SJCRH30 (cell line): ENCODE results near the gene SYF2. TPM values are rescaled to one million over a fixed set of nuclear protein-coding genes. Genes with fewer than 3 reads are reported as not detected.
A peak's percentile ranks its signal among the peaks of the same experiment; 100 is the strongest.

Experiments
- DNase-seq, 2 experiments: peaks; one replicate each; pipeline ENCODE4 v3.0.0-alpha.2; 2015 to 2020
- H3K27ac ChIP-seq: fragments of 250-450 bp; sonication (Bioruptor Pico); 2 replicates; pipeline ENCODE4 v1.5.1; 2020; ENCODE audit warnings: mild to moderate bottlenecking, moderate library complexity
- H3K27me3 ChIP-seq: fragments of 250-450 bp; sonication (Bioruptor Pico); 2 replicates; pipeline ENCODE4 v1.5.1; 2020; ENCODE audit warnings: mild to moderate bottlenecking, moderate library complexity
- H3K36me3 ChIP-seq: fragments of 250-450 bp; sonication (Bioruptor Pico); 2 replicates; pipeline ENCODE4 v1.5.1; 2020; ENCODE audit warnings: mild to moderate bottlenecking, moderate library complexity
- H3K4me1 ChIP-seq: fragments of 250-450 bp; sonication (Bioruptor Pico); 2 replicates; pipeline ENCODE4 v1.5.1; 2020; ENCODE audit warnings: mild to moderate bottlenecking, moderate library complexity
- H3K4me3 ChIP-seq: fragments of 250-450 bp; sonication (Bioruptor Pico); 2 replicates; pipeline ENCODE4 v1.5.1; 2020; ENCODE audit warnings: mild to moderate bottlenecking, moderate library complexity
- H3K9me3 ChIP-seq: fragments of 250-450 bp; sonication (Bioruptor Pico); replicated peaks from 2 replicates; pipeline ENCODE4 v1.5.1; 2020; ENCODE audit warnings: mild to moderate bottlenecking, moderate library complexity
- total RNA-seq: library from RNA; depleted of rRNA; stranded (reverse); fragments of >200 nt; shearing (Covaris generic); gene quantifications from 2 replicates; pipeline ENCODE4 v1.2.3, GENCODE V29; 2014

Gene SYF2
- total RNA-seq, 1 experiment from 2014 or later: 39.3 TPM

GRCh38 chr1:25205786-25206185 lies 26.5 kb downstream of the SYF2 start:
- Histone ChIP-seq H3K27ac (no peak overlapping the region), H3K4me1 (peaks cover 3% of the 10 kb centered on the region; the same call in 1 of the 2 replicates), H3K27me3 (0 out of 2 replicates have a peak, but pooled peaks cover 8% of the 10 kb centered on the region), H3K9me3 (no peaks in the 10 kb centered on the region), H3K36me3 (no peaks in the 10 kb centered on the region), H3K4me3 (no peak overlapping the region)
- DNase-seq: no peak

GRCh38 chr1:25204797-25205480 lies 27.4 kb downstream of the SYF2 start:
- H3K27ac ChIP-seq: no peak overlapping the region
- no peaks in the 10 kb centered on the region for H3K36me3 ChIP-seq
- no peaks in the 10 kb centered on the region for H3K9me3 ChIP-seq
- DNase-seq: peak in 1 of 2 experiments; percentile 76
- H3K27me3 ChIP-seq: 0 out of 2 replicates have a peak, but pooled peaks cover 12% of the 10 kb centered on the region
- no peaks in the 10 kb centered on the region for H3K4me1 ChIP-seq
- no peak overlapping the region for H3K4me3 ChIP-seq

- no peak for DNase-seq
- no peak overlapping the region for H3K4me3 ChIP-seq
- no peaks in the 10 kb centered on the region for H3K9me3 ChIP-seq
- H3K4me1 ChIP-seq: peaks cover 13% of the 10 kb centered on the region
- H3K27ac ChIP-seq: no peak overlapping the region
- H3K27me3 ChIP-seq: 0 out of 2 replicates have a peak, but pooled peaks cover 8% of the 10 kb centered on the region
- no peaks in the 10 kb centered on the region for H3K36me3 ChIP-seq
Measured at GRCh38 chr1:25201006-25201405, 31.3 kb downstream of the SYF2 start.

- Histone ChIP-seq H3K9me3 (no peaks in the 10 kb centered on the region), H3K4me1 (peaks cover 13% of the 10 kb centered on the region), H3K27ac (no peak overlapping the region), H3K36me3 (no peaks in the 10 kb centered on the region), H3K4me3 (no peak overlapping the region), H3K27me3 (0 out of 2 replicates have a peak, but pooled peaks cover 8% of the 10 kb centered on the region)
- peak in 1 of 2 experiments; percentile 47 for DNase-seq
Measured at GRCh38 chr1:25199819-25200620, 32.3 kb downstream of the SYF2 start.

DNA sequence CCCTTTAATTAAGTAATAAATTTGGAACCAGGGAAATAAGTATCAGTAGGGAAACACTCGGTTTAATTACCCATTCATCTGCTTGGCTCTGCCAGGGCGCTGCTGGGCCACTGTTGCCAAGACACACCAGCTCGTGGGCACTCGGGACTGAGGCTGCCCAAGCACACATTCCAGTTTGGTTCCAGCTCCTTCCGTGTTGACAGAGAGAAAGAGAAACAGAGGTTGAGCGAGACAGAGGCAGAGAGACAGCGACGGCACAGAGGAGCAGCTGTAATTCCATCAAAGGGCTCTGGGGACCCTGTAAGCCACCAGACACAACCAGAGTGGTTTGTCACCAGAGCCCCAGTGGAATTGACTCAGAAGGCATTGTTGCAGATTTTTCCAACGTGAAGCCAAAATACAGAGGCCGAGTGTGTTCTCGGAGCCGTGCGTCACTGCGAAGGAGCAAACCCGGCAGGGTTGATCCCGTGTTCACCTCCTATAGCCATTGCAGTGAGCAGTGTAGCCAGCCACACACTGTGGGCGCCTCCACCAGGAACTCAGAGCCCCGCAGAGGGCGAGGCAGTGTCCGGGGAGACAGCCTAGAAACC lies 33.5 kb downstream of the SYF2 start:
- DNase-seq: peak; percentile 45 to 64
- Histone ChIP-seq H3K4me1 (peaks cover 13% of the 10 kb centered on the region), H3K9me3 (no peaks in the 10 kb centered on the region), H3K36me3 (no peaks in the 10 kb centered on the region), H3K27me3 (0 out of 2 replicates have a peak, but pooled peaks cover 8% of the 10 kb centered on the region), H3K4me3 (no peak overlapping the region), H3K27ac (no peak overlapping the region)

- Histone ChIP-seq H3K27me3 (peaks cover 8% of the 10 kb centered on the region; the same call in 1 of the 2 replicates), H3K36me3 (no peaks in the 10 kb centered on the region), H3K4me3 (no peak overlapping the region), H3K4me1 (peaks cover 13% of the 10 kb centered on the region), H3K9me3 (no peaks in the 10 kb centered on the region), H3K27ac (no peak overlapping the region)
- peak in 1 of 2 experiments; percentile 35 for DNase-seq
Measured at GRCh38 chr1:25197982-25198662, 34.2 kb downstream of the SYF2 start.

DNA sequence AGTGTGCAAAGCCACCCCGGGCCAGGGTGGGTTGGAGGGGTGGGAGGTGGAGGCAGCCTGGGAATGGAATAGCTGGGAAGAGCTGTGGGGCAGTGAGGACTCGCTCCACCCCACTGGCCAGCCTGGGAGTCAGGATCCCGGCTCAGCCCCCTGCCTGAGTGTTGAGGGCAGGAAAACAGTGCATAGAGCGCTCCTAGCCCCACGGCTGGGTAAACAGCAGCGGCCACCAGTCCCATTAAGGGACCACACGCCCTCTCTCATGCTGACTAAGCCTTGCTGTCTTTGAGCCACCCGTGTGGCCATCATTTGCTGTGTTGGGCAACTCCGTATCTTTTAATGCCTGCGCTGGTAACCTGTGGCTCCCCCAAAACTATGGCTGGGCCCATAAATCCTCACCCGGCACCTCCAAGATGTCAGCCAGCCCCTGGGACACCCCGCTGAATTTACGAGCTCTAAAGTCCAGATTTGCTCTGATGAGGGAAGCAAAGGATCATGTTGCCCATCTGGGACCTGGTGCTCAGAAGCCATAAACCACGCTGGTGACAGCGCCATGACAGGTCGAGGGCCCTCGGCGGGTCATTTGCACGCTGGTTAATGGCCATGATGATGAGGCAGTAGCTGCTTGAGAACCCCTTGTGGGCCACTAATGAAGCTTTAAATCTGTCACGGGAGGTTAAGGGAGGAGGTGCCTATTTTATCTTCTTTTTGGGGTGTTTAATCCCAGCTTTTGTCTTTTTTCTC lies 34.9 kb downstream of the SYF2 start:
- no peaks in the 10 kb centered on the region for H3K9me3 ChIP-seq
- H3K4me1 ChIP-seq: peaks cover 13% of the 10 kb centered on the region
- no peaks in the 10 kb centered on the region for H3K36me3 ChIP-seq
- DNase-seq: peak in 1 of 2 experiments; percentile 19
- H3K4me3 ChIP-seq: no peak overlapping the region
- H3K27me3 ChIP-seq: peaks cover 8% of the 10 kb centered on the region; the same call in 1 of the 2 replicates
- H3K27ac ChIP-seq: no peak overlapping the region

- H3K4me3 ChIP-seq: no peak overlapping the region
- H3K27ac ChIP-seq: no peak overlapping the region
- peaks cover 8% of the 10 kb centered on the region; the same call in 1 of the 2 replicates for H3K27me3 ChIP-seq
- H3K9me3 ChIP-seq: no peaks in the 10 kb centered on the region
- no peak for DNase-seq
- peaks cover 13% of the 10 kb centered on the region for H3K4me1 ChIP-seq
- H3K36me3 ChIP-seq: no peaks in the 10 kb centered on the region
Measured at GRCh38 chr1:25196830-25197229, 35.5 kb downstream of the SYF2 start.

DNA sequence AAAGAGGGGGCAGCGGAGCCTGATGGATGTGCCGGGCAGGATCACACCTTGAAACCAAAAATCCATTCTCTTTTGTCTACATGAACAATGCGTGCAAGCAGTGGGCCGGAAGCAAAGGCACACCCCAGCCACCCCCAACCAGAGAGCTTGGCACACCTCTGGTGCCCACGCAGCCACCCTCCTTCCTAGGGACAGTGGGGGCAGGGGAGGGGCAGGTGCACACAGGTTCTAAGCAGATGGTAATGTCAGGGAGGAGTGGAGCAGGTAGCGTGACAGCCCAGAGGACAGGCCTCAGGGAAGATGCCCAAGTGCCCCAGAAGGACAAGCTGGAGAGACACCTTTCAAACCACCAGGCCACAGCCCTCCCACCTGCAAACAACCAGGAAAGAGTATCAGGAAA lies 36.5 kb downstream of the SYF2 start:
- no peaks in the 10 kb centered on the region for H3K9me3 ChIP-seq
- H3K4me1 ChIP-seq: peaks cover 13% of the 10 kb centered on the region
- no peak for DNase-seq
- H3K36me3 ChIP-seq: no peaks in the 10 kb centered on the region
- H3K4me3 ChIP-seq: no peak overlapping the region
- peaks cover 4% of the 10 kb centered on the region; the same call in 1 of the 2 replicates for H3K27me3 ChIP-seq
- no peak overlapping the region for H3K27ac ChIP-seq

GRCh38 chr1:25194572-25195020 lies 37.7 kb downstream of the SYF2 start:
- H3K9me3 ChIP-seq: no peaks in the 10 kb centered on the region
- no peak overlapping the region for H3K4me3 ChIP-seq
- peaks cover 13% of the 10 kb centered on the region for H3K4me1 ChIP-seq
- DNase-seq: no peak
- H3K36me3 ChIP-seq: no peaks in the 10 kb centered on the region
- no peaks in the 10 kb centered on the region; the same call in 1 of the 2 replicates for H3K27me3 ChIP-seq
- no peak overlapping the region for H3K27ac ChIP-seq

GRCh38 chr1:25194054-25194453 lies 38.2 kb downstream of the SYF2 start:
- Histone ChIP-seq H3K4me3 (no peak overlapping the region), H3K27me3 (no peaks in the 10 kb centered on the region; the same call in 1 of the 2 replicates), H3K27ac (no peak overlapping the region), H3K4me1 (peaks cover 13% of the 10 kb centered on the region; the same call in 1 of the 2 replicates), H3K36me3 (no peaks in the 10 kb centered on the region), H3K9me3 (no peaks in the 10 kb centered on the region)
- DNase-seq: no peak

GRCh38 chr1:25193229-25193628 lies 39.1 kb downstream of the SYF2 start:
- Histone ChIP-seq H3K4me1 (peaks cover 9% of the 10 kb centered on the region; the same call in 1 of the 2 replicates), H3K9me3 (no peaks in the 10 kb centered on the region), H3K4me3 (no peak overlapping the region), H3K36me3 (no peaks in the 10 kb centered on the region), H3K27ac (no peak overlapping the region), H3K27me3 (no peaks in the 10 kb centered on the region; the same call in 1 of the 2 replicates)
- no peak for DNase-seq

- Histone ChIP-seq H3K4me3 (no peak overlapping the region), H3K27ac (no peak overlapping the region), H3K36me3 (no peaks in the 10 kb centered on the region), H3K27me3 (no peaks in the 10 kb centered on the region; the same call in 1 of the 2 replicates), H3K9me3 (no peaks in the 10 kb centered on the region), H3K4me1 (no peaks in the 10 kb centered on the region)
- no peak for DNase-seq
Measured at GRCh38 chr1:25192154-25192553, 40.1 kb downstream of the SYF2 start.

- H3K27ac ChIP-seq: no peak overlapping the region
- no peak for DNase-seq
- no peaks in the 10 kb centered on the region for H3K9me3 ChIP-seq
- H3K27me3 ChIP-seq: no peaks in the 10 kb centered on the region; the same call in 1 of the 2 replicates
- no peaks in the 10 kb centered on the region for H3K36me3 ChIP-seq
- no peak overlapping the region for H3K4me3 ChIP-seq
- no peaks in the 10 kb centered on the region for H3K4me1 ChIP-seq
Measured at GRCh38 chr1:25190260-25190659, 42.0 kb downstream of the SYF2 start.
